Osteocyte (in vitro differentiated cells): ENCODE measurements around the gene ARHGAP22. TPM values are rescaled to one million over a fixed set of nuclear protein-coding genes. Genes with fewer than 3 reads are reported as not detected.

Experiments used
- DNase-seq: peaks from one replicate; pipeline ENCODE4 v3.0.0; 2021; ENCODE audit warnings: mixed read lengths; ENCODE audit not compliant: unreplicated experiment; ENCODE audit errors: extremely low spot score
- H3K27ac Mint-ChIP-seq: one replicate; pipeline ENCODE4 v1.8.0; 2021; ENCODE audit warnings: mild to moderate bottlenecking, mixed read lengths; ENCODE audit not compliant: unreplicated experiment
- H3K27me3 Mint-ChIP-seq: one replicate; pipeline ENCODE4 v1.8.0; 2021; ENCODE audit warnings: mixed read lengths; ENCODE audit not compliant: unreplicated experiment
- H3K36me3 Mint-ChIP-seq: one replicate; pipeline ENCODE4 v1.8.0; 2021; ENCODE audit warnings: mixed read lengths; ENCODE audit not compliant: unreplicated experiment
- H3K4me1 Mint-ChIP-seq: one replicate; pipeline ENCODE4 v1.8.0; 2021; ENCODE audit warnings: mixed read lengths; ENCODE audit not compliant: unreplicated experiment
- H3K4me3 Mint-ChIP-seq: one replicate; pipeline ENCODE4 v1.8.0; 2021; ENCODE audit warnings: mild to moderate bottlenecking, moderate library complexity, mixed read lengths; ENCODE audit not compliant: unreplicated experiment
- H3K9me3 Mint-ChIP-seq: one replicate; pipeline ENCODE4 v1.8.0; 2021; ENCODE audit warnings: mixed read lengths; ENCODE audit not compliant: unreplicated experiment
- CTCF ChIP-seq: fragments of 200-600 bp; sonication (generic); IDR thresholded peaks from 2 replicates; pipeline ENCODE4 v1.5.0; 2021; ENCODE audit warnings: antibody characterized with exemption, mild to moderate bottlenecking, moderate library complexity
- total RNA-seq: library from RNA; stranded (reverse); gene quantifications from 2 replicates; pipeline ENCODE4 v1.2.1, GENCODE V29; 2021

The ARHGAP22 gene
- total RNA-seq, 1 donor from 2014 or later = 0.64 TPM

DNA sequence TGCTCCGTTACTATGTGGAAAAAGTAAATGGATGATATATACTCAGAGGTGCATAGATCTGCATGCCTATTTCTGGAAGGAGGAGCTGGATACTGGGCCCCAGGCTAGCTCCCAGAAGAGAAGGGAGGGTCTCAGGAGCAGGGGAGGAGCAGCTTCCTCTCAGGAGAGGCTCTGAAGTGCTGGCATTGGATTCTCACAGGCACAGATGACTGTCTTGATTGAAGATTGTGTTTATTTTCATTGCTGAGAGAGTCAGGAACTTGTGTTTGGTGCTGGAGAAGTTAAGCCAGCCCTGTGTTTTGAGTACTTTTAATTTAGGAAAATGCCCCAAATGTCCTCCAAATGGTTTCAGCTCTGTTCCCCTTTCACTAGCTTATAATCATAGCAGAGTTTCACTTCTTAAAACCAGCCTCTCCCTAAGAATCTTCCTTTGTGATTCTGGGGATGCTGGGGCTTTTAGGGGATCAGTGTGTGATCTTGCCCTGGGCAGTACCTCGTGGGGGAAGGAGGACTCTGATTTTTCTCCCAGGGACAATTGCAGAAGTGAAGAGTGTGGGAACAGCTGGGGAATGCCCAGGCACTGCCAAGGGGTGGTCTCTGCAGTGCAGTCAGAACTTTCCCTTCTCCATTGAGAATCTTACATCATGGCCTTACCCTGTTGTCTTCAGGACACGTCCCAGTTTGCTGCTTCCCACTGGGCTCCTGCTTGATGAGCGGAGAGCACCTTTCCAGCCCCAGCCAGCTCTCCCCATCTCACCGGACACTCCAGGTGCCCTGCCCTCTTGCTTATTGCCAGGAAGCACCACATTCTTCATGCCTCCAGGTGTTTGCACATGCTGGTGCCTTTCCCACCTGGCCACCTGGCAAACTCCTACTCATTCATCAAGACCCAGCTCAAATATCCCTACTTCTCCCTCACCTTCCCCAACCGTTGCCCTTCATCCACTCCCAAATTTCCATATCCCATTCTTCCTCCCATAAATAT lies 102.8 kb downstream of the ARHGAP22 start:
- Mint-ChIP-seq H3K9me3 (no peaks in the 10 kb centered on the region), H3K4me1 (peaks cover 25% of the 10 kb centered on the region), H3K4me3 (no peak overlapping the region), H3K36me3 (no peaks in the 10 kb centered on the region), H3K27ac (peak overlapping the region; percentile 28), H3K27me3 (no peaks in the 10 kb centered on the region)
- no peak for TF ChIP-seq CTCF
- peak; percentile 49 for DNase-seq

DNA sequence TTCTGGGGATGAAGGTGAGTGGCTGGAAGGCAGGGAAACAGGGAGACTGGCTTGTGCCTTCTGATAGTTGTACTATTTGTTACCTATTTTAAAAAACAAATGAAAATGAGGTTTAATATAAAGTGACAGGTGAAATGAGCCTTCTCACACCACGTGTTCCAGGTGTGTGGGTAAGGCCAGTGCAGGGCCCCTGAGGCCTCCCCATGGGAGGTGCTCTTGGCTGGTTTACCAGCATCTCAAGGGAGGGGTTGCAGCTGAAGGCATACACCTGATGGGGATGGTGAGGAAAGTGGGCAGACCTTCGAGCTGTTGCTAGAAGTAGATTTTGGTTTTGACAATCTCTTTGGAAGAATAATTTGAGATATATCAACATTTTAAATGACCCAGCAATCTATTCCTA lies 103.6 kb downstream of the ARHGAP22 start:
- no peaks in the 10 kb centered on the region for H3K9me3 Mint-ChIP-seq
- H3K36me3 Mint-ChIP-seq = no peaks in the 10 kb centered on the region
- peaks cover 32% of the 10 kb centered on the region for H3K4me1 Mint-ChIP-seq
- H3K27me3 Mint-ChIP-seq = no peaks in the 10 kb centered on the region
- H3K27ac Mint-ChIP-seq = no peak overlapping the region
- DNase-seq = peak; percentile 34
- H3K4me3 Mint-ChIP-seq = no peak overlapping the region
- TF ChIP-seq CTCF = no peak

DNA sequence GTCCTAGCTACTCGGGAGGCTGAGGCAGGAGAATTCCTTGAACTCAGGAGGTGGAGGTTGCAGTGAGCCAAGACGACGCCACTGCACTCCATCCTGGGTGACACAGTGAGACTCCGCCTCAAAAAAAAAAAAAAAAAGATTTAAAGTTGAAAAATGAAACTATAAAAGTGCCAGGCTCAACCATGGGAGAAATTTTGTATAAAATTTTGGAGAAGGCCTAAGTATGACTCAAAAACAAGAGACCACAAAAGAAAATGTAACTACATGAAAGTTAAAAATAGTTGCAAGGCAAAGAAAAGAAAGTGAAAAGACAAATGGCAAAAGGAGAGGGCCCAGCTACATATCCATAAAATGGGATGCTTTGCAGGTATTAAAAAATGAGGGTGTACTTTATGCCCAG lies 104.1 kb downstream of the ARHGAP22 start:
- Mint-ChIP-seq H3K36me3 (no peaks in the 10 kb centered on the region), H3K27me3 (no peaks in the 10 kb centered on the region), H3K4me1 (peaks cover 37% of the 10 kb centered on the region), H3K27ac (no peak overlapping the region), H3K9me3 (no peaks in the 10 kb centered on the region), H3K4me3 (no peak overlapping the region)
- TF ChIP-seq CTCF = no peak
- DNase-seq = no peak

- H3K4me3 Mint-ChIP-seq = no peak overlapping the region
- no peaks in the 10 kb centered on the region for H3K36me3 Mint-ChIP-seq
- H3K9me3 Mint-ChIP-seq = no peaks in the 10 kb centered on the region
These were observed 105.8 kb downstream of the ARHGAP22 start for GRCh38 chr10:48498940-48499510.

More at GRCh38 chr10:48498940-48499510, 105.8 kb downstream of the ARHGAP22 start:
- peak; percentile 60 for DNase-seq
- Mint-ChIP-seq H3K4me1 (peaks cover 41% of the 10 kb centered on the region), H3K27me3 (no peaks in the 10 kb centered on the region), H3K27ac (no peak overlapping the region)
- no peak for TF ChIP-seq CTCF
